HG03442 (cell line): ENCODE data around the gene MIAT.
"Not testable (repeated sequence)": the region's sequence is repeated elsewhere in the genome, so short reads cannot be mapped to it uniquely, and the experiment has no call there.

Source experiments
- ATAC-seq: cut with Tn5 transposase; IDR thresholded peaks from one replicate; pipeline ENCODE4 v1.9.1; 2021; ENCODE audit warnings: mild to moderate bottlenecking, moderate library complexity; ENCODE audit not compliant: unreplicated experiment

MIAT gene

GRCh38 chr22:26691377-26691716 is 34.0 kb downstream of the MIAT start:
- ATAC-seq: no peak

- no peak for ATAC-seq
Observed at GRCh38 chr22:26692215-26692614, 34.8 kb downstream of the MIAT start.

- no peak for ATAC-seq
Observed at GRCh38 chr22:26697151-26697550, 39.8 kb downstream of the MIAT start.

- ATAC-seq: no peak
Observed at GRCh38 chr22:26700462-26700861, 43.1 kb downstream of the MIAT start.

- ATAC-seq: no peak
Observed at GRCh38 chr22:26700886-26701285, 43.5 kb downstream of the MIAT start.

GRCh38 chr22:26701323-26701722 is 43.9 kb downstream of the MIAT start:
- no peak for ATAC-seq

GRCh38 chr22:26702906-26703830 is 45.8 kb downstream of the MIAT start:
- no peak for ATAC-seq

GRCh38 chr22:26705379-26705778 is 48.0 kb downstream of the MIAT start:
- ATAC-seq: not testable (repeated sequence)

GRCh38 chr22:26707090-26707489 is 49.7 kb downstream of the MIAT start:
- no peak for ATAC-seq

- no peak for ATAC-seq
Observed at GRCh38 chr22:26707581-26707980, 50.2 kb downstream of the MIAT start.

GRCh38 chr22:26708256-26709009 is 51.0 kb downstream of the MIAT start:
- ATAC-seq: no peak

GRCh38 chr22:26709617-26710390 is 52.4 kb downstream of the MIAT start:
- ATAC-seq: no peak

GRCh38 chr22:26711205-26711963 is 54.0 kb downstream of the MIAT start:
- peak; percentile 73 for ATAC-seq

- ATAC-seq: no peak
Observed at GRCh38 chr22:26712158-26712557, 54.8 kb downstream of the MIAT start.

GRCh38 chr22:26713823-26714449 is 56.5 kb downstream of the MIAT start:
- ATAC-seq: no peak

GRCh38 chr22:26714971-26715370 is 57.6 kb downstream of the MIAT start:
- no peak for ATAC-seq

GRCh38 chr22:26715392-26715936 is 58.1 kb downstream of the MIAT start:
- no peak for ATAC-seq

GRCh38 chr22:26718488-26718887 is 61.1 kb downstream of the MIAT start:
- no peak for ATAC-seq

- ATAC-seq: no peak
Observed at GRCh38 chr22:26718905-26719304, 61.5 kb downstream of the MIAT start.

GRCh38 chr22:26722159-26722558 is 64.8 kb downstream of the MIAT start:
- no peak for ATAC-seq
